Mesodermal cell (in vitro differentiated cells): ENCODE measurements around the gene HECW1.

Source experiments
- H3K27ac ChIP-seq: 2 replicates; pipeline ENCODE4 v1.7.0; 2013; ENCODE audit warnings: mild to moderate bottlenecking, low read depth, low read length, moderate library complexity; ENCODE audit not compliant: severe bottlenecking
- H3K36me3 ChIP-seq: 2 replicates; pipeline ENCODE4 v1.7.1; 2013; ENCODE audit warnings: mild to moderate bottlenecking, low read length, moderate library complexity; ENCODE audit not compliant: control insufficient read depth, insufficient read depth
- H3K4me1 ChIP-seq: one replicate; pipeline ENCODE4 v1.7.1; 2013; ENCODE audit warnings: mild to moderate bottlenecking, low read length; ENCODE audit not compliant: insufficient read depth, control insufficient read depth, poor library complexity, severe bottlenecking
- H3K4me3 ChIP-seq: 2 replicates; pipeline ENCODE4 v1.7.0; 2013; ENCODE audit warnings: low read length, control low read depth, mild to moderate bottlenecking; ENCODE audit not compliant: insufficient read depth, poor library complexity, severe bottlenecking; ENCODE audit errors: extremely low read depth
- H3K9me3 ChIP-seq: 2 replicates; pipeline ENCODE4 v1.7.1; 2013; ENCODE audit warnings: mild to moderate bottlenecking, low read length, moderate library complexity; ENCODE audit not compliant: control insufficient read depth
- WGBS, 2 experiments: methylation state at CpG; one replicate each; pipeline ENCODE4 v1.1.5; 2013; ENCODE audit warnings: missing lambda C conversion rate in 2 of 2; ENCODE audit not compliant: insufficient coverage in 2 of 2; 5-methylcytosine and 5-hydroxymethylcytosine counted together

The HECW1 gene

GRCh38 chr7:43249823-43250145, 137.3 kb downstream of the HECW1 start:
- H3K27ac ChIP-seq, result no peak overlapping the region

GRCh38 chr7:43260980-43261878, 148.8 kb downstream of the HECW1 start:
- Histone ChIP-seq H3K4me1 (no peaks in the 10 kb centered on the region), H3K27ac (no peak overlapping the region), H3K4me3 (no peak overlapping the region), H3K36me3 (no peaks in the 10 kb centered on the region), H3K9me3 (no peaks in the 10 kb centered on the region)
- 30 to 51% methylated on average over 3 to 7 of the region's 8 CpGs for whole genome bisulfite sequencing, 2 experiments

More at GRCh38 chr7:43249823-43250145, 137.3 kb downstream of the HECW1 start:
- Histone ChIP-seq H3K9me3 (no peaks in the 10 kb centered on the region), H3K36me3 (no peaks in the 10 kb centered on the region), H3K4me3 (no peak overlapping the region), H3K4me1 (peaks cover 3% of the 10 kb centered on the region)
- 86 to 92% methylated on average over 5 to 6 of the region's 9 CpGs for WGBS, 2 experiments

- Histone ChIP-seq H3K27ac (no peak overlapping the region), H3K9me3 (no peaks in the 10 kb centered on the region), H3K4me1 (no peaks in the 10 kb centered on the region), H3K4me3 (no peak overlapping the region), H3K36me3 (no peaks in the 10 kb centered on the region)
- WGBS, 2 experiments, result 80% methylated on average over 1 of the region's 3 CpGs; no CpG with 5 or more reads in 1 of the 2 experiments
Measured at GRCh38 chr7:43265139-43265538, 152.7 kb downstream of the HECW1 start.

GRCh38 chr7:43273939-43274719, 161.7 kb downstream of the HECW1 start:
- H3K9me3 ChIP-seq, result peaks cover 9% of the 10 kb centered on the region
- no peaks in the 10 kb centered on the region for H3K36me3 ChIP-seq
- H3K4me1 ChIP-seq, result no peaks in the 10 kb centered on the region
- no peak overlapping the region for H3K27ac ChIP-seq
- WGBS, 2 experiments, result 89 to 96% methylated on average over 23 to 24 of the region's 36 CpGs
- H3K4me3 ChIP-seq, result no peak overlapping the region

GRCh38 chr7:43274752-43275151, 162.3 kb downstream of the HECW1 start:
- no peaks in the 10 kb centered on the region for H3K4me1 ChIP-seq
- no peak overlapping the region for H3K27ac ChIP-seq
- 86 to 95% methylated on average over 1 to 2 of the region's 3 CpGs for WGBS, 2 experiments
- H3K36me3 ChIP-seq, result no peaks in the 10 kb centered on the region
- no peak overlapping the region for H3K4me3 ChIP-seq
- peaks cover 9% of the 10 kb centered on the region for H3K9me3 ChIP-seq

GRCh38 chr7:43276547-43276946, 164.1 kb downstream of the HECW1 start:
- Histone ChIP-seq H3K9me3 (peaks cover 5% of the 10 kb centered on the region), H3K27ac (no peak overlapping the region), H3K4me3 (no peak overlapping the region), H3K36me3 (no peaks in the 10 kb centered on the region), H3K4me1 (no peaks in the 10 kb centered on the region)
- 78 to 98% methylated on average over 2 to 5 of the region's 5 CpGs for WGBS, 2 experiments

GRCh38 chr7:43278088-43278644, 165.7 kb downstream of the HECW1 start:
- Histone ChIP-seq H3K4me3 (no peak overlapping the region), H3K9me3 (no peaks in the 10 kb centered on the region), H3K36me3 (no peaks in the 10 kb centered on the region), H3K27ac (no peak overlapping the region), H3K4me1 (no peaks in the 10 kb centered on the region)
- WGBS, 2 experiments, result 92 to 96% methylated on average over 7 to 10 of the region's 10 CpGs

- no peaks in the 10 kb centered on the region for H3K4me1 ChIP-seq
- H3K9me3 ChIP-seq, result no peaks in the 10 kb centered on the region
- 70 to 91% methylated on average over 1 of the region's 2 CpGs for WGBS, 2 experiments
- no peaks in the 10 kb centered on the region for H3K36me3 ChIP-seq
- H3K27ac ChIP-seq, result no peak overlapping the region
- no peak overlapping the region for H3K4me3 ChIP-seq
Measured at GRCh38 chr7:43281268-43281667, 168.8 kb downstream of the HECW1 start.

- Histone ChIP-seq H3K4me1 (no peaks in the 10 kb centered on the region), H3K27ac (no peak overlapping the region), H3K36me3 (no peaks in the 10 kb centered on the region), H3K9me3 (no peaks in the 10 kb centered on the region), H3K4me3 (no peak overlapping the region)
- whole genome bisulfite sequencing, 2 experiments, result 75 to 100% methylated on average over 1 to 4 of the region's 5 CpGs
Measured at GRCh38 chr7:43283706-43284105, 171.3 kb downstream of the HECW1 start.

GRCh38 chr7:43289826-43290225, 177.4 kb downstream of the HECW1 start:
- Histone ChIP-seq H3K27ac (no peak overlapping the region), H3K4me1 (no peaks in the 10 kb centered on the region), H3K36me3 (no peaks in the 10 kb centered on the region), H3K4me3 (no peak overlapping the region), H3K9me3 (peaks cover 17% of the 10 kb centered on the region)
- 66 to 86% methylated on average over 2 of the region's 2 CpGs for WGBS, 2 experiments
